K562 (cell line): ENCODE results near the gene SEMA5A. TPM values are rescaled to one million over a fixed set of nuclear protein-coding genes. Genes with fewer than 3 reads are reported as not detected.

Source experiments
- ATAC-seq: fragments of 200-7000 bp; cut with Tn5 transposase; 3 replicates; pipeline ENCODE4 v1.9.1; 2020; ENCODE audit warnings: moderate library complexity
- BruUV-seq: library from RNA; stranded (reverse); fragments of 400-500 nt; replicated peaks from 2 replicates; lab custom pipeline; 2021; lab: Mats Ljungman, UMichigan
- CTCF ChIA-PET: fragments of 300-600 bp; formaldehyde crosslinking; extraction: SDS; loops from one replicate; lab custom pipeline; 2021; ENCODE audit warnings: low intra/inter-chr PET ratio; lab: Yijun Ruan, JAX
- POLR2A ChIA-PET: fragments of 300-600, 350-650 bp; sonication (Branson Sonifier 250); formaldehyde crosslinking; extraction: SDS; loops from one replicate; lab custom pipeline; 2021; ENCODE audit warnings: antibody characterized with exemption, inconsistent platforms; lab: Yijun Ruan, JAX
- DNase-seq, 4 experiments: peaks; one replicate each; pipeline versions ENCODE4 v3.0.0 to v3.0.0-alpha.2; 2011 to 2018; ENCODE audit warnings: low spot score in 3 of 4, mixed read lengths in 3 of 4; ENCODE audit errors: extremely low read depth in 1 of 4
- FAIRE-seq: peaks from 2 replicates; lab custom pipeline; 2011; peaks lifted over from hg19 to GRCh38; lab: Jason Lieb, UNC
- H2AFZ ChIP-seq: 2 replicates; pipeline ENCODE4 v1.6.0; 2011; ENCODE audit warnings: low read depth, low read length, control low read depth, inconsistent platforms
- H3K27ac ChIP-seq: fragments of 200-600 bp; 3 replicates; pipeline ENCODE4 v1.8.0; 2011; ENCODE audit warnings: low read depth, mild to moderate bottlenecking, control low read depth, inconsistent platforms, low read length, moderate library complexity, mixed read lengths; ENCODE audit errors: extremely low read depth
- H3K27me3 ChIP-seq, 2 experiments: fragments of 300-600 bp in 1 of 2; 2 replicates in 1 of 2; 3 replicates in 1 of 2; pipeline versions ENCODE4 v1.6.0 to v1.8.0; 2011; ENCODE audit warnings: inconsistent platforms in 2 of 2, low read length in 2 of 2, mild to moderate bottlenecking in 1 of 2, mixed read lengths in 1 of 2, moderate library complexity in 1 of 2; ENCODE audit not compliant: control insufficient read depth in 2 of 2, insufficient read depth in 2 of 2
- H3K36me3 ChIP-seq: fragments of 300-600 bp; 3 replicates; pipeline ENCODE4 v1.8.0; 2011; ENCODE audit warnings: mild to moderate bottlenecking, low read length, inconsistent platforms; ENCODE audit not compliant: control insufficient read depth, insufficient read depth
- H3K4me1 ChIP-seq, 2 experiments: fragments of 200-600 bp in 1 of 2; replicated peaks in 1 of 2; 2 replicates in 1 of 2; 3 replicates in 1 of 2; pipeline versions ENCODE4 v1.5.1 to v1.8.0; 2011; ENCODE audit warnings: inconsistent platforms in 2 of 2, low read length in 2 of 2, mild to moderate bottlenecking in 1 of 2, mixed read lengths in 1 of 2, moderate library complexity in 1 of 2; ENCODE audit not compliant: control insufficient read depth in 2 of 2, insufficient read depth in 2 of 2
- H3K4me2 ChIP-seq: 2 replicates; pipeline ENCODE4 v1.6.1; 2011; ENCODE audit warnings: low read length, control low read depth, inconsistent platforms, mixed read lengths; ENCODE audit not compliant: insufficient read depth
- H3K4me3 ChIP-seq: fragments of 200-600 bp; sonication (generic), shearing (Covaris generic); 2 replicates; pipeline ENCODE4 v1.5.1; 2016; ENCODE audit warnings: control low read depth, inconsistent platforms
- H3K79me2 ChIP-seq: fragments of 200-600 bp; 3 replicates; pipeline ENCODE4 v1.8.0; 2011; ENCODE audit warnings: low read length, inconsistent platforms; ENCODE audit not compliant: control insufficient read depth, insufficient read depth
- H3K9ac ChIP-seq, 2 experiments: 2 replicates each; pipeline versions ENCODE4 v1.6.0 to v1.6.1; 2011; ENCODE audit warnings: low read depth in 2 of 2, low read length in 2 of 2, control low read depth in 1 of 2, inconsistent platforms in 1 of 2, mild to moderate bottlenecking in 1 of 2, mixed read lengths in 1 of 2; ENCODE audit not compliant: insufficient read depth in 1 of 2
- H3K9me1 ChIP-seq: one replicate; pipeline ENCODE4 v1.6.0; 2011; ENCODE audit warnings: inconsistent platforms, mild to moderate bottlenecking, low read length, moderate library complexity; ENCODE audit not compliant: control insufficient read depth, insufficient read depth
- H3K9me3 ChIP-seq: replicated peaks from 2 replicates; pipeline ENCODE4 v1.5.1; 2011; ENCODE audit warnings: low read depth, low read length, inconsistent platforms; ENCODE audit not compliant: control insufficient read depth, insufficient read depth
- H4K20me1 ChIP-seq: replicated peaks from 2 replicates; pipeline ENCODE4 v1.6.1; 2011; ENCODE audit warnings: low read length, inconsistent platforms, mixed read lengths; ENCODE audit not compliant: control insufficient read depth, insufficient read depth
- ERF ChIP-seq: fragments of 450-650 bp; formaldehyde crosslinking; IDR thresholded peaks from 2 replicates; pipeline ENCODE4 v1.4.0; 2020; ENCODE audit warnings: mild to moderate bottlenecking, mixed read lengths
- HMG20A ChIP-seq: fragments of 450-650 bp; formaldehyde crosslinking; conservative IDR thresholded peaks from 2 replicates; pipeline ENCODE4 v1.4.0; 2020; ENCODE audit warnings: mild to moderate bottlenecking, mixed read lengths
- IRF9 ChIP-seq: fragments of 450-650 bp; IDR thresholded peaks from 2 replicates; pipeline ENCODE4 v1.6.1; 2016; ENCODE audit warnings: missing biosample characterization, missing genetic modification characterization
- WGBS: fragments of 100-300 bp; shearing (Covaris generic); methylation state at CpG from one replicate; pipeline ENCODE4 v1.1.6; 2016; ENCODE audit warnings: low coverage, mixed read lengths; ENCODE audit not compliant: insufficient coverage; ENCODE audit errors: missing lambda C conversion rate; 5-methylcytosine and 5-hydroxymethylcytosine counted together
- in situ Hi-C: fragments of 300-500 bp; cut with MboI; formaldehyde crosslinking; loops from 4 replicates; pipeline ENCODE4 v1.15.0; 2018; ENCODE audit warnings: inconsistent platforms, mixed read lengths
- intact Hi-C: fragments of 100-400 bp; cut with micrococcal nuclease; formaldehyde crosslinking; loops from 2 replicates; pipeline ENCODE4 v1.14.2; 2022
- polyA plus RNA-seq, 8 experiments: library from polyadenylated mRNA; depleted of rRNA in 4 of 8; stranded (reverse) in 5 of 8; unstranded in 3 of 8; fragments of >200 nt; fragmentation: Nextera tagmentation in 2 of 8; fragmentation: Illumina TruSeq in 1 of 8; extraction: Ambion mirVana in 2 of 8; extraction: Trizol in 1 of 8; gene quantifications; 2 replicates each; pipeline versions ENCODE4 v1.2.1 to v1.2.3, GENCODE V29; 2011 to 2014; ENCODE audit warnings: inconsistent platforms in 1 of 8, missing spikeins in 1 of 8
- total RNA-seq, 7 experiments: library from RNA; depleted of rRNA in 6 of 7; stranded (reverse); fragments of >200 nt in 6 of 7; fragmentation: Illumina TruSeq in 2 of 7; extraction: Trizol in 2 of 7; gene quantifications; 2 replicates each; pipeline versions ENCODE4 v1.2.1 to v1.2.3, GENCODE V29; 2011 to 2021; ENCODE audit warnings: low replicate concordance in 1 of 7

The SEMA5A gene
- total and polyA plus RNA-seq, 9 of the 15 experiments (the other 6 are each of a cell fraction or from before 2014, with no cell fraction given), result 0.02 TPM; not detected in 8

- CTCF ChIA-PET, result no interaction called here
- no peak for DNase-seq
- POLR2A ChIA-PET, result no interaction called here
Observed at GRCh38 chr5:9462109-9462508, 83.8 kb downstream of the SEMA5A start.

GRCh38 chr5:9460885-9461645 is 84.8 kb downstream of the SEMA5A start:
- no peaks in the 10 kb centered on the region for H3K36me3 ChIP-seq
- 1% methylated on average over 3 of the region's 3 CpGs for WGBS
- BruUV-seq, result no TSS peak
- H3K4me3 ChIP-seq, result no peak overlapping the region
- POLR2A ChIA-PET, result no interaction called here
- no peaks in the 10 kb centered on the region for H3K9me3 ChIP-seq
- FAIRE-seq, result no peak
- H2AFZ ChIP-seq, result no peak overlapping the region
- no peaks in the 10 kb centered on the region for H3K4me1 ChIP-seq
- in situ Hi-C loops, result no loop called here
- H3K9ac ChIP-seq, result no peak overlapping the region
- H4K20me1 ChIP-seq, result no peaks in the 10 kb centered on the region
- CTCF ChIA-PET, result no interaction called here
- ATAC-seq, result no peak
- H3K79me2 ChIP-seq, result no peaks in the 10 kb centered on the region
- H3K4me2 ChIP-seq, result no peak overlapping the region
- no peaks in the 10 kb centered on the region for H3K27me3 ChIP-seq
- DNase-seq, result no peak
- no peak for TF ChIP-seq IRF9 (tag)
- no peak for TF ChIP-seq ERF (CRISPR knock-in tag)
- no peaks in the 10 kb centered on the region for H3K9me1 ChIP-seq
- intact Hi-C loops, result no loop called here
- H3K27ac ChIP-seq, result no peak overlapping the region

More at GRCh38 chr5:9462109-9462508, 83.8 kb downstream of the SEMA5A start:
- Histone ChIP-seq H3K9me1 (no peaks in the 10 kb centered on the region), H3K4me3 (no peak overlapping the region), H3K9me3 (no peaks in the 10 kb centered on the region), H3K9ac (no peak overlapping the region), H2AFZ (no peak overlapping the region), H3K27me3 (no peaks in the 10 kb centered on the region), H3K4me1 (no peaks in the 10 kb centered on the region), H3K79me2 (no peaks in the 10 kb centered on the region), H3K27ac (no peak overlapping the region), H3K4me2 (no peak overlapping the region), H4K20me1 (no peaks in the 10 kb centered on the region), H3K36me3 (no peaks in the 10 kb centered on the region)
- in situ Hi-C loops, result no loop called here
- ATAC-seq (no peak), FAIRE-seq (no peak)
- intact Hi-C loops, result no loop called here
- WGBS, result 0% methylated on average over 3 of the region's 3 CpGs
- no peak for TF ChIP-seq HMG20A (CRISPR knock-in tag)
- no TSS peak for BruUV-seq
